ENCODE results near the gene RBM48.
"Not testable (repeated sequence)": the region's sequence is repeated elsewhere in the genome, so short reads cannot be mapped to it uniquely, and the experiment has no call there.

Gene RBM48

DNA sequence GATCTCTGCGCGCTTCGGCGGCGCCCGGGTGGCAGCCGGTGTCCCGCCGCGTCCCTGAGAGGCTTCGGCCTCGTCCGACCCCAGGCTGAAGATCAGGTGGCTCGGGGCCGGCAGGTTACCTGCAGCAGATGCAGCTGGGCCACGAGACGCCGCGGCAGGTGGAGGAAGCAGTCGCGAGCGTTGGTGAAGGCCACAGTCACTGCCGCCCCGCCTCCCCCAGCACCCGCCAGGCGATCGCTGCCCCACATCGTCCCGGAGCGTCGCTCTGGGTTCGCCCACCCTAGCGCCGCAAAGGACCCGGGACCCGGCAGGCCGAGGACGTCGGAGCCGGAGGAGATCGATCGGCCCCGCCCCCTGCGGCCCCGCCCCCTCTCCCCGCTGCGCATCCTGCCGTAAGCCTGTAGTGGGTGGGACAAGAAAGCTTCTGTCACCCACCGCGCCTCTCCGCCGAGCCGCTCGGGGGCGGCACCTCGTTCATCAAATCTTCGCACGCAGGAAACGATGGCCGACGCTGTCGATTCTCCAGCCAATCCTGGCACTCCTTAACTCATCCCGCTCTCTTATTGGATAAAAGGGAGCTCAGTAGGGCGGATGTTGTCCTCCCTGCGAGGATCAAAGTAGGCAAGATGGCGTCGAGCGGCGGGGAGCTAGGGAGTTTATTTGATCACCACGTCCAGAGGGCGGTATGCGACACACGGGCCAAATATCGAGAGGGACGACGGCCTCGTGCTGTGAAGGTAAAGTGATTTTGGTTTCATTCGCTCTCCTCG lies at the start of gene RBM48, which contains the start of gene PEX1:
RBM48 (plus strand) TSS at position 608 of the 770 bp plus-strand sequence; CDS start at position 627, 19 bp downstream.
PEX1 (minus strand) TSS at position 333 of the 770 bp plus-strand sequence; CDS start at position 248, 85 bp downstream.
- in situ Hi-C loops (cut with MboI; ENCODE audit: low pct_unique_long_range_greater_than_20kb, low sequenced_read_pairs), result no loop called here
- peak; percentile 99 for DNase-seq

DNA sequence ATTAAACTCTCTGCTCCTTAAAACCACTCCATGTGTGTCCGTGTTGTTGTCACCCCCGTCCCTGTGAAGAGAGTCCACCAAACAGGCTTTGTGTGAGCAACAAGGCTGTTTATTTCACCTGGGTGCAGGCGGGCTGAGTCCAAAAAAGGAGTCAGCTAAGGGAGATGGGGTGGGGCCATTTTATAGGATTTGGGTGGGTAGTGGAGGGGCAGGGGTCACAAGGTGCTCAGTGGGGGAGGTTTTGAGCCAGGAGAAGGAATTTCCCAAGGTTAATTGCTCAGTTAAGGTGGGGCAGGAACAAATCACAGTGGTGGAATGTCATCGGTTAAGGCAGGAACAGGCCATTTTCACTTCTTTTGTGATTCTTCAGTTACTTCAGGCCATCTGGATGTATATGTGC lies 49.4 kb upstream of the RBM48 start:
- in situ Hi-C loops (cut with MboI; ENCODE audit: low pct_unique_long_range_greater_than_20kb, low sequenced_read_pairs); DNase-seq: not testable (repeated sequence)

DNA sequence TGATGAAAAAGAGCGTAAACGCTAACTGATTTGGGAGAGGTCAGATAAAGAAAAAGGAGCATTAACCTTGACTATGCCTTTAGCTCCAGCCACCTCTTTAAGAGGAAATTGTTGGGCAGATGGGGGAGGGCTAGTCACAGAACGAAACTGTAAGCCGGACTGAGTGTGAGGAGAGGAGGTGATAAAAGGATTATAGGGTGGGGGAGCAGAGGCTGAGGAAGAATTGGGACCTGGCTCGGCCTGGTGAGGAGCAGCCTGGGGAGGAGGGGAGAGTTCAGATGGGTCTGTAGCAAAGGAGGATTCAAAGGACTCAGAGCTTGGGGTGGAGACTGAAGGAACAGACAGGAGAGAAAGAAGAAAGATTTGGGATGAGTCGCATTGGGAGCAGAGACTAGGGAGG lies 45.0 kb upstream of the RBM48 start:
- in situ Hi-C loops (cut with MboI; ENCODE audit: low pct_unique_long_range_greater_than_20kb, low sequenced_read_pairs); DNase-seq: not testable (repeated sequence)

DNA sequence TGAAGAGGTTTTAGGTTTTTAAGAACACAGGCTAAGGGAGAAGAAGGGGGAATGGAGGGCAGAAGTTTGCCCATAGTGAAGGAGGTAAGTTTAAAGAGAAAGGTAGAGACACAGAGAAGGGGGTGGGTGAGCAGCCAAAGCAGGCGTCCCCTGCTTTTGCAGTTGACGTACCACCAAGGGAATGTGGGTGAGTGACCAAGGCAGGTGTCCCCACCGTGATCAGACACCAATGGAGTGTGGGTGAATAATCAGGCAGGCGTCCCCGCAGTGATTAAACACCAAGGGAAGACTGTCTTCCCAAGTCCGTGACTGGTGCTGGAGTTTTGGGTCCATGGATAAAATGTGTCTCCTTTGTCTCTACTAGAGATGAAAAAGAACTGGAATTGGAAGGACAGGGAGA lies 44.4 kb upstream of the RBM48 start:
- in situ Hi-C loops (cut with MboI; ENCODE audit: low pct_unique_long_range_greater_than_20kb, low sequenced_read_pairs); DNase-seq: not testable (repeated sequence)

DNA sequence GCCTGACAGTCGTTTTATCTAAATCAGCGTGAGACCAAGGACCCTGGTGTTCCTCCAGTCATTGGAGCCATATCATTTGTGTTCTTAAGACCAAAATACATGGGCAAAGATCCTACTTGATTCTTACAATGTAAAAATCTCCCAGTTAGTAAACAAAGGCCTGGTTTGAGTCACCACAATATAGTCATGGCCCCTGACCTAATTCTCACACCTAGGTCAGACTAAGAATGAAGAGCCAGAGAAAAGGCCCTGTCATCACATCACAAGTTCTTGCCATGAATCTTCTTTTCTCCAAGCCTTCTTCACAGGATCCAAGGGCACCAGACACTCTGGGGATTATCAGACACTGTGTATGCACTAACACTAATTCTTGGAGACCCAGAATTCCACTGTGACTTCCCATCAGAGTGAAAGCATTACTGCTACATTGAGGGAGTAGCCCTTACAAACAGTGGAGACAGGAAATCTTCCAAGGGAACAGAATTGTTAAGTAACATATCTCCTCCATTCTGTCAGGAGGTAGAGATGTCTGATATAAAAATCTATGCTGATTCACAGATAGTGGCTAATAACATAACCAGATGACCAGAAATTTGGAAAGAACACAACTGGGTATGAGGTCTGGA lies 43.2 kb upstream of the RBM48 start:
- in situ Hi-C loops (cut with MboI; ENCODE audit: low pct_unique_long_range_greater_than_20kb, low sequenced_read_pairs), result no loop called here
- no peak for DNase-seq

DNA sequence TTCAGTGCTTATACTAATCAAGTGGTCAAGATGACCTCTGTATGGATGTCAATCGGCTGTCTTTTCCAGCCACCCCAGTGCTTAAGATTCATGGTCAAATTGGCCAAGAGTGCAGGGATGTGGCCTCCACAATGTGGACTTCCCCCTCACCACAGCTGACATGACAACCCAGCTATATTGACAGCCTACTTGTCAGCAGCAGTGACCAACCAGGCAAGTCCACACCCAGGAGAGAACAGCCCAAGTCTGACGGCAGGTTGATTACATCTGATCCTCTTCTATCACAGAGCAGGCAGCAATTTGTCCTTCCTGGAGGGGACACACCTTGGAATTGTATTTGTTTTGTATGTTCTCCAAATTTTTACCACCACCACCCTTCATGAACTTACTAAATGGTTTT lies 42.6 kb upstream of the RBM48 start:
- in situ Hi-C loops (cut with MboI; ENCODE audit: low pct_unique_long_range_greater_than_20kb, low sequenced_read_pairs), result no loop called here

DNA sequence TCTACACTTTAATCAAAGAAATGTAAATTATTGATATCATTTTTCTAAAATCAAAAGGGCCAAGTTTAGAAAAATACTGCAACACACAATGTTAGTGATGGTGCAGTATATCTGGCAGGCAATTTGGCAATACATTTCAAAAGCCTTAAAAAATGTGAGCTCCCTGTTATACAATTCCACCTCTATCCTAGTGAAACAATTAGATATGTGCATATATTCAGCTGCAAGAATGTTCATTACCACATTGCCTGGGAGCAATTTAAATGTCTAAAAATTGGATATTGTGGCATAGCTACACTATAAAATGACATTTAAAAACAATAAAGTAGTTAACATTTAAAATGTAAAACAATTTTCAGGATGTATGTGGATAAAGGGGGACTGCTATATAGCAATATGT lies 40.8 kb upstream of the RBM48 start:
- DNase-seq, result no peak
- in situ Hi-C loops (cut with MboI; ENCODE audit: low pct_unique_long_range_greater_than_20kb, low sequenced_read_pairs), result no loop called here

More for the DNA sequence above, 42.6 kb upstream of the RBM48 start:
- DNase-seq, result no peak

DNA sequence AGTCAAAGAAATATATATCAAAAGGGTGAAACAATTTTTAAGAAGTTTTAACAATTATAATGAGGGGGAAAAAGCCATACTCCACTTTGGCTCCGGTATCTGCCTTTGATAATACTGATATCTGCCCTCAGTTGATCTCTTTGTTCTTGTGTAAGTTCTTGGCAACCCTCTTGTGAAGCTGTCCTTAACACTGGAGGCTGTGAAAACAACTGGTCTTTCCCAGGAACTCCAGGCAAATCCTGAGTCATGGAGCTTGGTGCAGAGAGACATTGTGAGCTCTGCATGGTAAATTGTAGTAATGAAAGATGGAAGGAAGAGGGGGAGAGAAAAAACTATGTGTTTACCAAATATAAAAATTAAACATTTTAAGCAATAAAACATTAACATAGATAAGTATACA lies 39.0 kb upstream of the RBM48 start:
- DNase-seq, result no peak
- in situ Hi-C loops (cut with MboI; ENCODE audit: low pct_unique_long_range_greater_than_20kb, low sequenced_read_pairs), result no loop called here

DNA sequence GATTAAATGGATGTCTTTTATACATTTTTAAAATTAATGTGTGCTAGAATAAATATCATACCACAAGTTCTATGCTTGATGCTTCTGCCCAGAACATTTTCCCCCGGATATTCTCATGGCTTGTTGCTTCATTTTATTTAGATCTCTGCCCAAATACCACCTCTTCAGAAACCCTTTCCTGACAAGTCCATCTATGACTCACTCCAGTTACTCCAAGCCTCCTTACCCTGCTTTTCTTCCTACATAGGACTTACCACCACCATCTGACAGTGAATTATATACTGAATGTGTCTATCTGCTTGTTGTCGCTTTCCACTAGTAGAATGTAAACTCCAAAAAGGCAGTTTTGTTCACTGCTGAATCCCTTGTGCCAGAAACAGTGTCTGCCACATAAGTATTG lies 31.7 kb upstream of the RBM48 start:
- no peak for DNase-seq
- in situ Hi-C loops (cut with MboI; ENCODE audit: low pct_unique_long_range_greater_than_20kb, low sequenced_read_pairs), result no loop called here

DNA sequence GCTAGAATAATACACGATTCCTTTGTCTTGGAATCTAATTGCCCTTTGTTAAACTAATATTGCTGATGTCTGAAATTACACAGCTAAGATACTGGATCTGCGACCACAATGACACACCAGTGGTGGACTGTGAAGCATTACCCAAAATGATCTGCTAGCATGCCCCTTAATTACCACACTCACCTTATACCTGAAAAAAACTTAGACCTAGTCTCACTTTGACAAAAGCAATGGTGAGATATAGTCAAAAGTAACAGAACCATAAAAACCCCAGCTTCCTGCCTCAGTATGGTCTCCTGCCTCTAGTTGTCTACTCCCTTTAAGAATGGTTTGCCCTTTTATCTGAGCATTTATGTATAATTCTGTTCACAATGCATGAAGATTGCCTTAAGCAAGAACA lies 30.0 kb upstream of the RBM48 start:
- no peak for DNase-seq
- in situ Hi-C loops (cut with MboI; ENCODE audit: low pct_unique_long_range_greater_than_20kb, low sequenced_read_pairs), result no loop called here

DNA sequence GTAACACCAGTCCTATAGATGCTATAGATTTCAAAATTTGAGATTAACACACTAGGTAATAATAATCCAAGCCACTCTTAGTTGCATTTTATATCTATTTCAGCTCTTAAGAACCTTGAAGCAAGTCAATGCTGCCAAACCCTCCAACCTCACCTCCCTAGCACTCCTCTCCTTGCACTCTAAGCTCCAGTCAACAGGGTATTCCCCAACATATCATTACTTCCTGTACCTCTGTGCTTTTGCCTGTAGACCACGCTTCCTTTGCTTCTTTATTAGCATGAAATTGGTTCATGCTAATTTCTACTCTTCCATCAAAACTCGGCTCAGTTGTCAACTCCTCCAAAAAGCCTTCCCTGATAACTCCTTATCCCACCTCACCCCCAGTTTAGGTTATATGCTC lies 24.8 kb upstream of the RBM48 start:
- in situ Hi-C loops (cut with MboI; ENCODE audit: low pct_unique_long_range_greater_than_20kb, low sequenced_read_pairs), result no loop called here

DNA sequence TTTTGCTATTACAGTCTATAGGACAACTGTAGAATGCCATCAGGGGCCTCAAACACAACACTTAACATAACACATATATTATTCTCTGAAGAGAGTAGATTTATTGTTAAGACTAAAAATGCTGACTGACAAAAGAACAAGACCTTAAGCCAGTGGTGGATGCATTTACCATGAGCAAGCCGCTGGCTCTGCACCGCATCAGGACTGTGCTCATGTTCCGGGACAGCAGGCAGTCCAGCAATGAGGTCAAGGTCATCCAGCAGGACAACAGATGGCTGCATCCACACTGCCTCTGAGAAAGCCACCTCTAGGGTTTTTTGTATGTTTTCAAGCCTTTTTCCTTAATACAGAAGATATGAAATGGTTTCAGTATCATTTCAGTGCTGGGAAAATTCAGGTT lies 24.0 kb upstream of the RBM48 start:
- in situ Hi-C loops (cut with MboI; ENCODE audit: low pct_unique_long_range_greater_than_20kb, low sequenced_read_pairs), result no loop called here
- no peak for DNase-seq

More for the DNA sequence above, 24.8 kb upstream of the RBM48 start:
- DNase-seq, result no peak

DNA sequence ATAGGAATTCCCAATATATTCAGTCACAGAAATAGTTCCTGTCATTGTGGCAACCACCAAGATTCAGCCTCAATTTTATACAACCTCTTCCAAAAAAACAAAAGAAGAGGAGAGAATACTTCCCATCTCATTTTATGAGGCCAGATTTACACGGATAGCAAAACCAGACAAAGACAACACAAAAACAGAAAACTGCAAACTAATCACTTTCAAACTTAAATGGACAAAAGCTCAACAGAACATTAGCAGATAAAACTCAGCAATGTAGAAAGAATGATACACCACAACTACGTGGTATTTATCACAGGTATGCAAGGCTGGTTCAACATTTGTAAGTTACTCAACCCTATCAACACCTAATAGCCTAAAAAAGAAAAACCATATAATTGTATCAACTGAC lies 22.2 kb upstream of the RBM48 start:
- in situ Hi-C loops (cut with MboI; ENCODE audit: low pct_unique_long_range_greater_than_20kb, low sequenced_read_pairs), result no loop called here
- DNase-seq, result no peak

DNA sequence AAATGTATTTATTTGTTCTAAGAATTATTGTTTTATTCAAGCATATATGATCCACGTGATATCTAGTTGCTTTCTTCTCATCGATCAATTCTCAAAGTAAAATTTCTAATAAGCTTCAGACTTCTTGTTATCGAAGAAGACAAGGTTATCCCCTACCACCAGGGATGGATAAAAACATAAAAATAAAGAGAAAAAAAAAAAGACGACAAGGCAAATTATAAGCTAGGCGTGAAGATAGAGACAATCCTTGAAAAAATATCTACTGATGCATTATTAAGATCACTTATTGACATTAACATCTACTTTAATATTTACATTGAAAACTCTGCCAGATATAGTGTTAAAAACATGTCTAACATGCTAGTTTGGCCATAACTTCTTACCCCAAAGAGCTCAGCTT lies 19.6 kb upstream of the RBM48 start:
- in situ Hi-C loops (cut with MboI; ENCODE audit: low pct_unique_long_range_greater_than_20kb, low sequenced_read_pairs), result no loop called here
- DNase-seq, result no peak

DNA sequence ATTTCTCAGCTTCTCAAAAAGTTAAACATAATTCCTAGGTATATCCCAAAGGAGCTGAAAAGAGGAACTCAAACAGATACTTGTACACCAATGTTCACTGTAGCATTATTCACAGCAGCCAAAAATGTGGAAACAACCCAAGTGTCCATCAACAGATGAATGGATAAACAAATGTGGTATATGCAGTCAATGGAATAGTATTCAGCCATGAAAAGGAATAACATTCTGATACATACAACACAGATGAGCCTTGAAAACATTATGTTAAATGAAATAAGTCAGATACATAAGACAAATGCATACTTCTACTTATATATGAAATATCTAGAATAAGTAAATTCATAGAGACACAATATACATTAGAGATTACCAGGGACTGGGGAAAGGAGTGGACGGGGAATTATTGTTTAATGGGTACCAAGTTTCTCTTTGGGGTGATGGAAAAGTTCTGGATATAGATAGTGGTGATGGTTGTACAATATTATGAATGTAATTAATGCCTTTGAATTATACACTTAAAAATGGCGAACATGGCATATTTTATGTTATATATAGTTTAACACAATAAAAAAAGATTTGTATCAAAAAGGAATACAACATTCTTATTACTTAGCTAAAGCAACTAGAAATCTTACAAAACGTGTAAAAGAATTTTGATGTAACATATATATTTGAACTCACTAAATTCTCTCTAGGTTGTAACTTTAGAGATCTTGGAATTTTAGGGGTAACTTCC lies 15.3 kb upstream of the RBM48 start:
- DNase-seq, result no peak
- in situ Hi-C loops (cut with MboI; ENCODE audit: low pct_unique_long_range_greater_than_20kb, low sequenced_read_pairs), result no loop called here

DNA sequence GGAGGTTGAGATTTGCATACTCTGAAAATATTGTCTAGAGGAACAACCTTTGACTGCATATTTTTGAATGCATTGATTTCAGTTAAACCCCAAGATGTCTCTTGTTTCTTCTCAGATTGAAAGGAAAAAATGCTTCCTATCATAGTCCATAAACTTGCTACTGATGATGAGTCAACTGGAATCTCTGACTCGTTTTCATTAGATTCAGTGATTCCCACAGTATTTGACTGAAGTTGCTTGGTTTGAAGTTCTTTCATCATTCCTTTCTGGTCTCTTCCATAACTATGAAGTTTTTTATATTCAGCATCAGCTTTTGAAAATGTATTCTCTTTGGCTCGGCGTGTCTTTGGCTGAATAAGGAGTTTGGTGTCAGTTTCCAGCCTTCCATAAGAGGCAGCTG lies 11.0 kb upstream of the RBM48 start:
- in situ Hi-C loops (cut with MboI; ENCODE audit: low pct_unique_long_range_greater_than_20kb, low sequenced_read_pairs), result no loop called here
- no peak for DNase-seq

DNA sequence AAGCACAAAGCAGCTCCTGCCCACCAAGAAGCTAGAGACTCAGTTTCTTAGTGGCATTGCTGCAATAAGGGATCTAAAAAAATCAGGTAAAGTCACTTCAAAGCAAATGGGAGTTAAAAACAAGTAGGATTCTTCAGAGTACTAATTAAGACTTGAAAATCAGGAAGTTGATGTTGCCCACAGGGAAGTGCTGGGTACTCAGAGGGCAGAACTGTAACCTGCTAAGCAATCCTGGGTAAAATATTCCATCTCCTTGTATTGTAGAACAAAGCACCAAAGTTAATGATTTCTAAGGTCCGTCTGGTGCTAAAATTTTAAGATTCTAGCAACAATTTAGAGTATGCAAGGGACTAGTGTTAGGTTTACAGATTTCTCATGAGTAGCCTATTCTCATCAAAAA lies 8.6 kb upstream of the RBM48 start:
- DNase-seq, result peak; percentile 15
- in situ Hi-C loops (cut with MboI; ENCODE audit: low pct_unique_long_range_greater_than_20kb, low sequenced_read_pairs), result no loop called here

DNA sequence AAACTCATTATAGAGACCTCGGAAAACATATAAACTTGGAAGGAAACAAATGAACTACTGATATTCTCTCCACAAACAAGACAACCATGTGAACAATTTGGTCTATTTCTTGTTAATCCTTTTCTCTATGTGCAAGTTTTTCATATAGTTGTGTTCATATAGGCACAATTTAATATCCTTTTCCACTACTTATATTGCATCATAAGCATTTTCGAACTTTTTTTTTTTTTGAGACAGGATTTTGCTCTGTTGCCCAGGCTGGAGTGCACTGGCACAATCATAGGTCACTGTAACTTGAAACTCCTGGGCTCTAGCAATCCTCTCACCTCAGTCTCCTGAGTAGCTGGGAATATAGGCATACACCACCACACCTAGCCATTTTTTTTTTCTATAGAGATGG lies 5.5 kb upstream of the RBM48 start:
- no peak for DNase-seq
- in situ Hi-C loops (cut with MboI; ENCODE audit: low pct_unique_long_range_greater_than_20kb, low sequenced_read_pairs), result no loop called here

DNA sequence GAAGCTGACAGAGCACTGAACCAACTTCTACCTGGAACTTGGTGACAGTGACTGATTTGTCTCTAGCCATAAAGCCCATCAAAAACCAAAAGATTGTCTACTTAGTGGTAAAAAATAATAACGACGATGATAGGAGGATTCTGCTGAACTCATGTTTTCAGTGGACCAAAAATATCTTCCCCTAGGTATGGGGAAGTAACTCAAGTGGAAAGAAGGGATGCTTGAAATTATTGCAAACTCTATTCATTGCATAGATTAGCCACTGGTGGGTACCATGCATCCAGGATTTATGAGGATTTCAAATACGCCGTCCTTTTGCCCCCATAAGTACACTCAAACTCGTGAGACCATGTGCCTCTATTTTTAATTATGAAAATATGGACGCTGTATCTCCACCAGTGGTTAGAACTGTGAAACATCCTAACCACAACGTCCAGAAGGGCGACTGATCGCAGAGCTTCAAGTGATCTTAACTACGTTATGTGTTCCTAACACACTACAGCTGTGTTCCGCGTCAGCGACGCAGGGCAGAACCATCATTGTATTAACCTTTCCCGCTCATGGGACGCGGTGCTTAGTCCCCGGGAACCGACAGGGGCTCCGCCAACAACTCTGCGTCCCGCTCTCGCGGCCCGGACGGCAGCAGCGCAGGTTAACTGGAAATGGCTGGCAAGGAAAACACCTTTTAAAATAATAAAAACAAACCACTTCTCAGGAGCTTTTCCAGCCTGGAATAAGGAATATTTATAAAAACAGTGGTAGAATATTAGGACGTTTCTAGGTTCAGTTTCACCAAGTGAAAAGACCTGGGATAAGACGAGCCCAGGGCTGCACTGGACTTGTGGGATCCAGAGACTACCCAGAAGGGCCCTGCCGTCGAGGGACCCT lies 1.1 kb upstream of the RBM48 start:
- DNase-seq, result peak; percentile 57
- in situ Hi-C loops (cut with MboI; ENCODE audit: low pct_unique_long_range_greater_than_20kb, low sequenced_read_pairs), result no loop called here

All from KBM-7 (cell line).